BE2C (cell line): ENCODE measurements around the gene AFG1L.

ENCODE experiments used
- DNase-seq: peaks from one replicate; pipeline ENCODE4 v3.0.0-alpha.2; 2020
- H3K27me3 ChIP-seq: fragments of 250-450 bp; sonication (Bioruptor Pico); 2 replicates; pipeline ENCODE4 v1.5.1; 2020; ENCODE audit warnings: mild to moderate bottlenecking
- H3K36me3 ChIP-seq: fragments of 250-450 bp; sonication (Bioruptor Pico); 2 replicates; pipeline ENCODE4 v1.5.1; 2020; ENCODE audit warnings: mild to moderate bottlenecking
- H3K4me1 ChIP-seq: fragments of 250-450 bp; sonication (Bioruptor Pico); 2 replicates; pipeline ENCODE4 v1.5.1; 2020
- H3K4me3 ChIP-seq: 2 replicates; pipeline ENCODE4 v1.5.1; 2011; ENCODE audit warnings: low read depth, low read length
- H3K9me3 ChIP-seq: fragments of 250-450 bp; sonication (Bioruptor Pico); 2 replicates; pipeline ENCODE4 v1.5.1; 2020
- TF ChIP-seq, protein P1 (sequence below): IDR thresholded peaks from 2 replicates; pipeline ENCODE4 v1.5.1; 2012; ENCODE audit warnings: mild to moderate bottlenecking, low read depth, low read length

AFG1L gene

DNA sequence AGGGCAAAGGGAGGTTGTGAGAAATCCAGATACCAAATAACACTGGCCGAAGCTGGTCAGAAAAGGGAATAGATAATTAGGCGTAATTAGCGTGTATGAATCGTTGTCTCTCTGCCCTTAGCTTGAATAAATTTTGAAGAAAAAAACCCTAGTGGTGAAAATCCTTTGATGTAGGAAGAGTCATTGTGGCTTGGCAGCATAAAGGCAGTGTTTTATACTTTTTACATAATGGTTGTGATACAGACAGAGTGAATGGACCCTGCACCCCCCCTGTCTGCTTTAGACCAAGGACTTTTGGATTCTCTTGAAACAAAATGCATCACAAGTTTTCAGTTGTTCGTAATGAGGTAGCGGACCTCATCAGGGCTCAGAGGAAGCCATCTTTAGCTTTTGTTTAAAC is 126.5 kb downstream of the AFG1L start:
- no peaks in the 10 kb centered on the region for H3K4me1 ChIP-seq
- H3K9me3 ChIP-seq = no peaks in the 10 kb centered on the region
- TF ChIP-seq, protein P1, sequence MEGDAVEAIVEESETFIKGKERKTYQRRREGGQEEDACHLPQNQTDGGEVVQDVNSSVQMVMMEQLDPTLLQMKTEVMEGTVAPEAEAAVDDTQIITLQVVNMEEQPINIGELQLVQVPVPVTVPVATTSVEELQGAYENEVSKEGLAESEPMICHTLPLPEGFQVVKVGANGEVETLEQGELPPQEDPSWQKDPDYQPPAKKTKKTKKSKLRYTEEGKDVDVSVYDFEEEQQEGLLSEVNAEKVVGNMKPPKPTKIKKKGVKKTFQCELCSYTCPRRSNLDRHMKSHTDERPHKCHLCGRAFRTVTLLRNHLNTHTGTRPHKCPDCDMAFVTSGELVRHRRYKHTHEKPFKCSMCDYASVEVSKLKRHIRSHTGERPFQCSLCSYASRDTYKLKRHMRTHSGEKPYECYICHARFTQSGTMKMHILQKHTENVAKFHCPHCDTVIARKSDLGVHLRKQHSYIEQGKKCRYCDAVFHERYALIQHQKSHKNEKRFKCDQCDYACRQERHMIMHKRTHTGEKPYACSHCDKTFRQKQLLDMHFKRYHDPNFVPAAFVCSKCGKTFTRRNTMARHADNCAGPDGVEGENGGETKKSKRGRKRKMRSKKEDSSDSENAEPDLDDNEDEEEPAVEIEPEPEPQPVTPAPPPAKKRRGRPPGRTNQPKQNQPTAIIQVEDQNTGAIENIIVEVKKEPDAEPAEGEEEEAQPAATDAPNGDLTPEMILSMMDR = no peak
- H3K36me3 ChIP-seq = no peaks in the 10 kb centered on the region
- no peak overlapping the region for H3K4me3 ChIP-seq
- no peak for DNase-seq
- H3K27me3 ChIP-seq = peaks cover 4% of the 10 kb centered on the region

- Histone ChIP-seq H3K4me3 (no peak overlapping the region), H3K9me3 (no peaks in the 10 kb centered on the region), H3K4me1 (no peaks in the 10 kb centered on the region), H3K36me3 (no peaks in the 10 kb centered on the region), H3K27me3 (peaks cover 4% of the 10 kb centered on the region)
- no peak for DNase-seq
- TF ChIP-seq, protein P1 = no peak
Measured at GRCh38 chr6:108423982-108424705, 129.3 kb downstream of the AFG1L start.

GRCh38 chr6:108425428-108425827 is 130.6 kb downstream of the AFG1L start:
- Histone ChIP-seq H3K4me1 (no peaks in the 10 kb centered on the region), H3K36me3 (no peaks in the 10 kb centered on the region), H3K4me3 (no peak overlapping the region), H3K9me3 (no peaks in the 10 kb centered on the region), H3K27me3 (peaks cover 4% of the 10 kb centered on the region)
- TF ChIP-seq, protein P1 = no peak
- no peak for DNase-seq

DNA sequence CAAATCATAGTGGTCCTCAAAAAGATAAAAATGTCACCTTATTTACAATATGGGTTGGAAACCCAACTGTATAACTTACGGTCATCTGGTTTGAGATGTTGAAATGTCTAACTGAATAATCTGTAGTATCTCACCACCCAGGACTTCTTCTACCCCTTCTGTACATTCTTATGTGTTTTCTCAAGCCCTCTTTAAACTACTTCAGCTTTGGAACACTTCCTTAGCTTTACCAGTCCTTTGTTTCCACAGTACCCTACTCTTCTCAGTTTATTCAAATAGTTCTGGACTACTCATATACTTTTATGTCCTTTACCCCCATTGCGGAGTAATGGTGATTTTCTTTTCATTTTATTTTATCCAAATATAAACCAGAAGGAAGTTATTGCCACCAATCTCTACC is 137.3 kb downstream of the AFG1L start:
- Histone ChIP-seq H3K27me3 (no peaks in the 10 kb centered on the region), H3K9me3 (no peaks in the 10 kb centered on the region), H3K36me3 (no peaks in the 10 kb centered on the region), H3K4me1 (no peaks in the 10 kb centered on the region), H3K4me3 (no peak overlapping the region)
- DNase-seq = no peak
- TF ChIP-seq, protein P1 = no peak

DNA sequence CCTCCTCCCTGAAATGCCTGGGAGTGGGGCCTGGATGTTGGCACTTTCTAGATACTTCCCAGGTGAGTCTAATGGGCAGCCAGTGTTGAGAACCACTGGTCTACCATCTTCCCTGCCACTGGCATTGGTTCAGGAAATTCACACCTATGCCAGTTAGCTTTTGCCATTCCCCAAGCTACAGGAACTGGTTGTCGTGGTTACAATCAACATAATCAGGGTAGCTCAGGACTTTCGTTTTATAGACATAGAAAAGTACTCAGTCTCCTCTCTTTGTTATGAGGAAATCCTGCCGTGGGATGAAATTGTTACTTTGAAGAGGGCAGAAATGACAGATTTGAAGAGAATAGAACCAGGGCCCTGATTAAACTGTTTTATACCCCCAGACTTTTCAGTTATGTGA is 137.9 kb downstream of the AFG1L start:
- H3K4me3 ChIP-seq = no peak overlapping the region
- TF ChIP-seq, protein P1 = no peak

GRCh38 chr6:108434222-108434621 is 139.4 kb downstream of the AFG1L start:
- no peak overlapping the region for H3K4me3 ChIP-seq
- H3K27me3 ChIP-seq = no peaks in the 10 kb centered on the region
- H3K36me3 ChIP-seq = no peaks in the 10 kb centered on the region
- TF ChIP-seq, protein P1 = no peak
- H3K9me3 ChIP-seq = no peaks in the 10 kb centered on the region
- DNase-seq = no peak
- H3K4me1 ChIP-seq = no peaks in the 10 kb centered on the region

More for the DNA sequence above, 137.9 kb downstream of the AFG1L start:
- DNase-seq = no peak
- no peaks in the 10 kb centered on the region for H3K9me3 ChIP-seq
- no peaks in the 10 kb centered on the region for H3K36me3 ChIP-seq
- no peaks in the 10 kb centered on the region for H3K27me3 ChIP-seq
- H3K4me1 ChIP-seq = no peaks in the 10 kb centered on the region
